SK-N-SH treated with all-trans-retinoic acid at 6 μM for 48 hours (cell line): Measurements from ENCODE around the gene GRIA3.

Experiments
- ATAC-seq: fragments of 200-7000 bp; cut with Tn5 transposase; 3 replicates; pipeline ENCODE4 v1.9.1; 2020; ENCODE audit warnings: mild to moderate bottlenecking, moderate library complexity
- ARNTL ChIP-seq: fragments of 450-650 bp; formaldehyde crosslinking; IDR thresholded peaks from 2 replicates; pipeline ENCODE4 v1.5.0; 2020; ENCODE audit warnings: low read depth, mild to moderate bottlenecking, moderate library complexity, borderline replicate concordance
- BACH2 ChIP-seq: fragments of 250-450 bp; sonication (Bioruptor Pico); IDR thresholded peaks from 2 replicates; pipeline ENCODE4 v1.9.0; 2021; ENCODE audit warnings: mild to moderate bottlenecking, borderline replicate concordance
- ESRRG ChIP-seq: fragments of 250-450 bp; sonication (Bioruptor Pico); IDR thresholded peaks from 2 replicates; pipeline ENCODE4 v1.6.1; 2021; ENCODE audit warnings: mild to moderate bottlenecking
- GLIS3 ChIP-seq: fragments of 250-450 bp; sonication (Bioruptor Pico); IDR thresholded peaks from 2 replicates; pipeline ENCODE4 v1.5.0; 2020; ENCODE audit warnings: mild to moderate bottlenecking, moderate library complexity
- ISL1 ChIP-seq: fragments of 250-450 bp; sonication (Bioruptor Pico); IDR thresholded peaks from 2 replicates; pipeline ENCODE4 v2.1.2; 2022; ENCODE audit warnings: mild to moderate bottlenecking, moderate library complexity
- OSR1 ChIP-seq: fragments of 250-450 bp; sonication (Bioruptor Pico); IDR thresholded peaks from 2 replicates; pipeline ENCODE4 v1.8.0; 2022; ENCODE audit warnings: moderate library complexity, mild to moderate bottlenecking, inconsistent platforms
- PPARA ChIP-seq: fragments of 250-450 bp; sonication (Bioruptor Pico); IDR thresholded peaks from 2 replicates; pipeline ENCODE4 v1.5.0; 2020; ENCODE audit warnings: mild to moderate bottlenecking, borderline replicate concordance
- RARB ChIP-seq: fragments of 250-450 bp; sonication (Bioruptor Pico); IDR thresholded peaks from 2 replicates; pipeline ENCODE4 v1.8.0; 2021; ENCODE audit warnings: mild to moderate bottlenecking, moderate library complexity
- TCF4 ChIP-seq: fragments of 250-450 bp; sonication (Bioruptor Pico); IDR thresholded peaks from 2 replicates; pipeline ENCODE4 v1.8.0; 2021; ENCODE audit warnings: mild to moderate bottlenecking, moderate library complexity, borderline replicate concordance
- TOX ChIP-seq: fragments of 250-450 bp; sonication (Bioruptor Pico); IDR thresholded peaks from 2 replicates; pipeline ENCODE4 v1.8.0; 2021; ENCODE audit warnings: mild to moderate bottlenecking, moderate library complexity, borderline replicate concordance
- ZC3H10 ChIP-seq: fragments of 250-450 bp; sonication (Bioruptor Pico); IDR thresholded peaks from 2 replicates; pipeline ENCODE4 v1.5.1; 2021; ENCODE audit warnings: mild to moderate bottlenecking, moderate library complexity
- ZNF565 ChIP-seq: fragments of 450-650 bp; formaldehyde crosslinking; conservative IDR thresholded peaks from 2 replicates; pipeline ENCODE4 v1.5.0; 2020; ENCODE audit warnings: low read depth, mild to moderate bottlenecking, moderate library complexity
- ZNF70 ChIP-seq: fragments of 450-650 bp; formaldehyde crosslinking; IDR thresholded peaks from 2 replicates; pipeline ENCODE4 v1.5.0; 2020; ENCODE audit warnings: mild to moderate bottlenecking, moderate library complexity
- TF ChIP-seq, protein P1 (sequence below): fragments of 250-450 bp; sonication (Bioruptor Pico); IDR thresholded peaks from 2 replicates; pipeline ENCODE4 v1.5.1; 2020; ENCODE audit warnings: low read depth, mild to moderate bottlenecking, moderate library complexity
- TF ChIP-seq, protein P2 (sequence below): fragments of 250-450 bp; sonication (Bioruptor Pico); IDR thresholded peaks from 2 replicates; pipeline ENCODE4 v1.5.0; 2020; ENCODE audit warnings: mild to moderate bottlenecking, moderate library complexity
- TF ChIP-seq, protein P3 (sequence below): fragments of 250-450 bp; sonication (Bioruptor Pico); IDR thresholded peaks from 2 replicates; pipeline ENCODE4 v1.5.1; 2021; ENCODE audit warnings: mild to moderate bottlenecking, moderate library complexity
- TF ChIP-seq, protein P4 (sequence below): fragments of 250-450 bp; sonication (Bioruptor Pico); IDR thresholded peaks from 2 replicates; pipeline ENCODE4 v1.8.0; 2021; ENCODE audit warnings: low read depth, mild to moderate bottlenecking, moderate library complexity, borderline replicate concordance

Gene GRIA3

DNA sequence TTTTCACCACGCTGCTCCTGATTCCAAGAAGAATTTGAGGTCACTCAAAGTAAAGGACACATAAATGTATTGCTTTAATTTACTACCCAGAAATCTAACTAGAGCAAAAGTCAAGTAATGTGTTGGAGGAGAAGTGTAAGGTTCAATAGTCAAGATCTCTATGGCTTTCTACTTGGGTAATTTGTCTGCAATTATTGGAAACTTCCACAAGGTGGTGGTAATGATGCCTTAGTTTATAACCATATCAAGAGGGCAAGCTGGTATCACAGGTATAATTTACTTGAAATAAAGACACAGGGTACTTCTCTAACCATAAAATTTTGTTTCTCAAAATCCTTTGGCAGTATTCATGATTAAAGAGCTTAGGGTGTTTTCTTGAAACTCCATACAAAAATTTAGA lies 10.2 kb upstream of the GRIA3 start:
- ATAC-seq = no peak

DNA sequence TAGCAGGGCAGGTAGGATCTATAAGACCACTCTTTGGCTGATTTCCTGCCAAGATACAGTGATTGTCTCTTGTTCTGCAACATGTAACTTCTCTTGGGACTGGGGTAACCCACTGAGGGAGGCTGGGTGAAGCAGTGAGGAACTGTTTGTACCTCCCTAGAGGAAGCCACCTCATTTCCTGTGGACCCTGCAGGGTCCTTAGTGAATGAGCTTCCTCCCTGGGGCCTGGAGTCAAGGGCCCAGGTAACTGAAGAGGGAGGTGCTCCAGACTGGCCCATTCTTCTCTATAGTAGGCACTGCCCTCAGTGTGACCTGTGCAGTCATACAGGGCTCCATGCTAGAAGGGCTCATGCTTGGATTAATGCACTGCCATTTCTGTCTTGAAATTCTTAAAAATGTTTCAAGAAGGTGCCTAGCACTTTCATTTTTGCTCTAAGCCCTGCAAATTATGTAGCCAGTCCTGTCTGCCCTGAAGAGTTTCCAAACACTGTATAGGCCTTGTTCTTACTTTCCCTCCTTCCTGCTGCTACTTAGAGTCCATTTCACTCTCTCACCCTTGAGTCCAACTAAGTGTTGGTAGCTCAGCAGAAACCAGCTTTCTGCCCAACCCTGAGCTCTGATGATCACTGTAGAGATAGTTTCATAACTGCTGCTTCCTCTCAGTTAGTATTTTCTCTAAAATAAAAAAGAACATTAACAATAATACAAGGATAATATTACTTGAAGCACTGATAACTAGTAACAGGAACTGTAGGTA lies 8.5 kb upstream of the GRIA3 start:
- no peak for ATAC-seq
- TF ChIP-seq, protein P1, sequence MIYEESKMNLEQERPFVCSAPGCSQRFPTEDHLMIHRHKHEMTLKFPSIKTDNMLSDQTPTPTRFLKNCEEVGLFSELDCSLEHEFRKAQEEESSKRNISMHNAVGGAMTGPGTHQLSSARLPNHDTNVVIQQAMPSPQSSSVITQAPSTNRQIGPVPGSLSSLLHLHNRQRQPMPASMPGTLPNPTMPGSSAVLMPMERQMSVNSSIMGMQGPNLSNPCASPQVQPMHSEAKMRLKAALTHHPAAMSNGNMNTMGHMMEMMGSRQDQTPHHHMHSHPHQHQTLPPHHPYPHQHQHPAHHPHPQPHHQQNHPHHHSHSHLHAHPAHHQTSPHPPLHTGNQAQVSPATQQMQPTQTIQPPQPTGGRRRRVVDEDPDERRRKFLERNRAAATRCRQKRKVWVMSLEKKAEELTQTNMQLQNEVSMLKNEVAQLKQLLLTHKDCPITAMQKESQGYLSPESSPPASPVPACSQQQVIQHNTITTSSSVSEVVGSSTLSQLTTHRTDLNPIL = no peak
- TF ChIP-seq, protein P2, sequence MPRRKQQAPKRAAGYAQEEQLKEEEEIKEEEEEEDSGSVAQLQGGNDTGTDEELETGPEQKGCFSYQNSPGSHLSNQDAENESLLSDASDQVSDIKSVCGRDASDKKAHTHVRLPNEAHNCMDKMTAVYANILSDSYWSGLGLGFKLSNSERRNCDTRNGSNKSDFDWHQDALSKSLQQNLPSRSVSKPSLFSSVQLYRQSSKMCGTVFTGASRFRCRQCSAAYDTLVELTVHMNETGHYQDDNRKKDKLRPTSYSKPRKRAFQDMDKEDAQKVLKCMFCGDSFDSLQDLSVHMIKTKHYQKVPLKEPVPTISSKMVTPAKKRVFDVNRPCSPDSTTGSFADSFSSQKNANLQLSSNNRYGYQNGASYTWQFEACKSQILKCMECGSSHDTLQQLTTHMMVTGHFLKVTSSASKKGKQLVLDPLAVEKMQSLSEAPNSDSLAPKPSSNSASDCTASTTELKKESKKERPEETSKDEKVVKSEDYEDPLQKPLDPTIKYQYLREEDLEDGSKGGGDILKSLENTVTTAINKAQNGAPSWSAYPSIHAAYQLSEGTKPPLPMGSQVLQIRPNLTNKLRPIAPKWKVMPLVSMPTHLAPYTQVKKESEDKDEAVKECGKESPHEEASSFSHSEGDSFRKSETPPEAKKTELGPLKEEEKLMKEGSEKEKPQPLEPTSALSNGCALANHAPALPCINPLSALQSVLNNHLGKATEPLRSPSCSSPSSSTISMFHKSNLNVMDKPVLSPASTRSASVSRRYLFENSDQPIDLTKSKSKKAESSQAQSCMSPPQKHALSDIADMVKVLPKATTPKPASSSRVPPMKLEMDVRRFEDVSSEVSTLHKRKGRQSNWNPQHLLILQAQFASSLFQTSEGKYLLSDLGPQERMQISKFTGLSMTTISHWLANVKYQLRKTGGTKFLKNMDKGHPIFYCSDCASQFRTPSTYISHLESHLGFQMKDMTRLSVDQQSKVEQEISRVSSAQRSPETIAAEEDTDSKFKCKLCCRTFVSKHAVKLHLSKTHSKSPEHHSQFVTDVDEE (CRISPR knock-in tag) = no peak
- TF ChIP-seq, all 23 proteins: peak for 0

More for the DNA sequence above, 10.2 kb upstream of the GRIA3 start:
- no peak for TF ChIP-seq ZNF70 (CRISPR knock-in tag)
- TF ChIP-seq GLIS3 (CRISPR knock-in tag) = no peak
- no peak for TF ChIP-seq TCF4
- no peak for TF ChIP-seq OSR1 (CRISPR knock-in tag)
- no peak for TF ChIP-seq ARNTL (CRISPR knock-in tag)
- TF ChIP-seq, protein P3, sequence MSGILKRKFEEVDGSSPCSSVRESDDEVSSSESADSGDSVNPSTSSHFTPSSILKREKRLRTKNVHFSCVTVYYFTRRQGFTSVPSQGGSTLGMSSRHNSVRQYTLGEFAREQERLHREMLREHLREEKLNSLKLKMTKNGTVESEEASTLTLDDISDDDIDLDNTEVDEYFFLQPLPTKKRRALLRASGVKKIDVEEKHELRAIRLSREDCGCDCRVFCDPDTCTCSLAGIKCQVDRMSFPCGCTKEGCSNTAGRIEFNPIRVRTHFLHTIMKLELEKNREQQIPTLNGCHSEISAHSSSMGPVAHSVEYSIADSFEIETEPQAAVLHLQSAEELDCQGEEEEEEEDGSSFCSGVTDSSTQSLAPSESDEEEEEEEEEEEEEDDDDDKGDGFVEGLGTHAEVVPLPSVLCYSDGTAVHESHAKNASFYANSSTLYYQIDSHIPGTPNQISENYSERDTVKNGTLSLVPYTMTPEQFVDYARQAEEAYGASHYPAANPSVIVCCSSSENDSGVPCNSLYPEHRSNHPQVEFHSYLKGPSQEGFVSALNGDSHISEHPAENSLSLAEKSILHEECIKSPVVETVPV (CRISPR knock-in tag) = no peak
- no peak for TF ChIP-seq ZNF565
- no peak for TF ChIP-seq TOX (CRISPR knock-in tag)
- TF ChIP-seq ESRRG = no peak
- TF ChIP-seq, protein P4, sequence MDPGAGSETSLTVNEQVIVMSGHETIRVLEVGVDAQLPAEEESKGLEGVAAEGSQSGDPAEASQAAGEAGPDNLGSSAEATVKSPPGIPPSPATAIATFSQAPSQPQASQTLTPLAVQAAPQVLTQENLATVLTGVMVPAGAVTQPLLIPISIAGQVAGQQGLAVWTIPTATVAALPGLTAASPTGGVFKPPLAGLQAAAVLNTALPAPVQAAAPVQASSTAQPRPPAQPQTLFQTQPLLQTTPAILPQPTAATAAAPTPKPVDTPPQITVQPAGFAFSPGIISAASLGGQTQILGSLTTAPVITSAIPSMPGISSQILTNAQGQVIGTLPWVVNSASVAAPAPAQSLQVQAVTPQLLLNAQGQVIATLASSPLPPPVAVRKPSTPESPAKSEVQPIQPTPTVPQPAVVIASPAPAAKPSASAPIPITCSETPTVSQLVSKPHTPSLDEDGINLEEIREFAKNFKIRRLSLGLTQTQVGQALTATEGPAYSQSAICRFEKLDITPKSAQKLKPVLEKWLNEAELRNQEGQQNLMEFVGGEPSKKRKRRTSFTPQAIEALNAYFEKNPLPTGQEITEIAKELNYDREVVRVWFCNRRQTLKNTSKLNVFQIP (CRISPR knock-in tag) = no peak
- no peak for TF ChIP-seq ISL1 (CRISPR knock-in tag)
- no peak for TF ChIP-seq PPARA
- TF ChIP-seq, protein P2 (CRISPR knock-in tag) = no peak
- TF ChIP-seq ZC3H10 (CRISPR knock-in tag) = no peak
- TF ChIP-seq, protein P1 = no peak
- no peak for TF ChIP-seq RARB
- TF ChIP-seq BACH2 = no peak

DNA sequence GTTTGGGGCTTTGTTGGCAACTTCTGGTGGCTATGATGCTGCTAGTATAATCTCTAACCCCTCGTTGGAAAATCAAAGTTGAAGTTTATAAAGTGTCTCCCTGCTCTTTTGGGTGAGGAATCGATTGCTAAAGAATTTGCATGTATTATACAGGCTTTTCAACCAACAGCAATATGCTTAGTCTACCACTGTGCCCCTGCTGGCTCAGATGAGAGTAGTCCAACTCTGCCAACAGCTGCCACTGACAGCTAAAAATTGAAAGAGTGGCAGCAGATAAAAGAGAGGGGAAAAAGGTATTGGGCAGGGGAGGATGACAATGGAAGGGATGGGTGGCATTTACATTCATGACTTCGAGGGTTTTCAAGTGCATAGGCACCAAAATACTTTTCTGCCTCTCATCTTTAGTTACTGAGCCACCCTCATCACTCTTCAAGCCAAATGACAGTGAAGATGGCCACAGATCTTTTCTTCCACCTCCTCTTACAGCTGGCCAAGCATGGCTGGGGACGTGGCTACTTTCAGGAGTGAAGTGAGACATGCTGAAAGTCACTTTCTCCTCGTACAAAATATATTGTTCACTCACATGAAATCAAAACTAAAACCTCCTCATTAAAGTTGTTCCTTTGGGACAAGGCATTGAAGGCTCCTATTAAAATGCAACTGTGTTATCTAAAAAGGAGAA lies 2.7 kb upstream of the GRIA3 start:
- TF ChIP-seq BACH2 = no peak
- no peak for ATAC-seq
